ENCODE results near the gene TSC22D1.

DNA sequence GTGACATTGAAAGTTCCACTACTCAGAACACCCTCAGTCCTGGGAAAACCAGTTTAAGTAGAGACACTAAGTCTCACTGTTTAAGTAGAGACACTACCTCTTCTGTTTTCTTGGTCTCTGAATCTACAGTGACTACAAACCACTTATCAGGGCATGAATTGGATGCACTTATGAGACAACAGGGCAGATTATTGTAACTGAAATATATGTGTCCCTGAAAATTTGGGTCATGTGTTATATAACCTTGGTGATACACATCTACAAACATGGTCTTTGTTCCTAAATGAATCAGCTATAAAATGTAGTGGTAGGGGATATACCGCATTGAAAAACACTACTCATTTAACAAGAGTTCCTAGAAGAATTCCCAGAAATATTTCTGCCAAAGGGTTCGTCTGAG is 146.8 kb downstream of the TSC22D1 start:
- TF ChIP-seq CTCF (IDR thresholded peaks at IDR 0.05; ENCODE audit: poor library complexity) (no peak), EZH2 (IDR thresholded peaks at IDR 0.05; ENCODE audit: borderline replicate concordance) (no peak), EZH2phosphoT487 (IDR thresholded peaks at IDR 0.05; ENCODE audit: low read depth, severe bottlenecking, unreplicated experiment) (no peak)

Data from hepatocyte (in vitro differentiated cells).